OCI-M2 (cell line): ENCODE results near the gene IL12RB2.

ENCODE experiments used
- DNase-seq: peaks from one replicate; lab custom pipeline; 2025; ENCODE audit not compliant: unreplicated experiment; lab: John Stamatoyannopoulos, UW

Gene IL12RB2

GRCh38 chr1:67346982-67347381, 39.3 kb downstream of the IL12RB2 start:
- no peak for DNase-seq

- no peak for DNase-seq
Observed at GRCh38 chr1:67347688-67348472, 40.2 kb downstream of the IL12RB2 start.

GRCh38 chr1:67348586-67349252, 41.0 kb downstream of the IL12RB2 start:
- no peak for DNase-seq

- DNase-seq, result no peak
Observed at GRCh38 chr1:67350783-67351182, 43.1 kb downstream of the IL12RB2 start.

- DNase-seq, result no peak
Observed at GRCh38 chr1:67352211-67352610, 44.5 kb downstream of the IL12RB2 start.

- DNase-seq, result no peak
Observed at GRCh38 chr1:67355745-67356424, 48.2 kb downstream of the IL12RB2 start.

GRCh38 chr1:67359592-67359991, 51.9 kb downstream of the IL12RB2 start:
- no peak for DNase-seq

GRCh38 chr1:67361641-67362040, 54.0 kb downstream of the IL12RB2 start:
- no peak for DNase-seq

- no peak for DNase-seq
Observed at GRCh38 chr1:67367370-67368045, 59.8 kb downstream of the IL12RB2 start.

- no peak for DNase-seq
Observed at GRCh38 chr1:67368046-67368514, 60.4 kb downstream of the IL12RB2 start.

- DNase-seq, result no peak
Observed at GRCh38 chr1:67371043-67371442, 63.4 kb downstream of the IL12RB2 start.

GRCh38 chr1:67371681-67372080, 64.0 kb downstream of the IL12RB2 start:
- DNase-seq, result no peak

- no peak for DNase-seq
Observed at GRCh38 chr1:67372136-67372535, 64.5 kb downstream of the IL12RB2 start.

GRCh38 chr1:67372898-67373297, 65.2 kb downstream of the IL12RB2 start:
- DNase-seq, result no peak

GRCh38 chr1:67376381-67376780, 68.7 kb downstream of the IL12RB2 start:
- DNase-seq, result no peak

GRCh38 chr1:67377253-67377652, 69.6 kb downstream of the IL12RB2 start:
- DNase-seq, result no peak

- no peak for DNase-seq
Observed at GRCh38 chr1:67381154-67381553, 73.5 kb downstream of the IL12RB2 start.

- no peak for DNase-seq
Observed at GRCh38 chr1:67382292-67382691, 74.6 kb downstream of the IL12RB2 start.

GRCh38 chr1:67383999-67384638, 76.4 kb downstream of the IL12RB2 start:
- DNase-seq, result no peak

- no peak for DNase-seq
Observed at GRCh38 chr1:67390041-67390887, 82.6 kb downstream of the IL12RB2 start.
